Keratinocyte (primary cell): Measurements from ENCODE around the gene QSOX2.

Source experiments
- EZH2 ChIP-seq: IDR thresholded peaks from one replicate; pipeline ENCODE4 v1.6.1; 2012; ENCODE audit warnings: inconsistent platforms, mild to moderate bottlenecking, low read length, moderate library complexity
- TF ChIP-seq, protein P1 (sequence below), 3 experiments: IDR thresholded peaks in 1 of 3; conservative IDR thresholded peaks in 1 of 3; optimal IDR thresholded peaks in 1 of 3; 2 replicates in 2 of 3; 3 replicates in 1 of 3; pipeline versions ENCODE3 to v1.5.1; 2011; ENCODE audit warnings: low read length in 3 of 3, mild to moderate bottlenecking in 3 of 3, moderate library complexity in 2 of 3, control low read depth in 1 of 3, inconsistent platforms in 1 of 3; ENCODE audit not compliant: insufficient read depth in 2 of 3; ENCODE audit errors: extremely low read depth in 1 of 3

DNA sequence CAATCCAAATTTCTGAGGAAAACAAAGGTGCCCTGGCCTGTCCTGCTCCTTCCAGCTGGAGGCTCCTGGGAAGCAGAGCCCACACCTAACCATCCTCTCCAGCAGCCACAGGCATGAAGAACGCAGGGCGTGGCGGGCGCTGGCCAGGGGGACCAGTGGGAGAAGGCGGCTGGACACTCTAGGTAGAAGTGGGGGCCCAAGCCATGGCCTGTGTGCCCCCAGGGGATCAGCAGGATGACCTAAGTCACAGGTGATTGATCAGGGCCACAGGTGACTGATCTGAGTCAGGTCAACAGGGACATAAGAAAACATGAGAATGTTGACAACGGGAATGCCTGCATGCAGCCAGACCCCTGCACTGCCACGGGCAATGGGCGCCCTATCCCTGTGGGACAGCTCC is 3.4 kb downstream of the QSOX2 start:
- TF ChIP-seq EZH2 = no peak
- TF ChIP-seq, protein P1, sequence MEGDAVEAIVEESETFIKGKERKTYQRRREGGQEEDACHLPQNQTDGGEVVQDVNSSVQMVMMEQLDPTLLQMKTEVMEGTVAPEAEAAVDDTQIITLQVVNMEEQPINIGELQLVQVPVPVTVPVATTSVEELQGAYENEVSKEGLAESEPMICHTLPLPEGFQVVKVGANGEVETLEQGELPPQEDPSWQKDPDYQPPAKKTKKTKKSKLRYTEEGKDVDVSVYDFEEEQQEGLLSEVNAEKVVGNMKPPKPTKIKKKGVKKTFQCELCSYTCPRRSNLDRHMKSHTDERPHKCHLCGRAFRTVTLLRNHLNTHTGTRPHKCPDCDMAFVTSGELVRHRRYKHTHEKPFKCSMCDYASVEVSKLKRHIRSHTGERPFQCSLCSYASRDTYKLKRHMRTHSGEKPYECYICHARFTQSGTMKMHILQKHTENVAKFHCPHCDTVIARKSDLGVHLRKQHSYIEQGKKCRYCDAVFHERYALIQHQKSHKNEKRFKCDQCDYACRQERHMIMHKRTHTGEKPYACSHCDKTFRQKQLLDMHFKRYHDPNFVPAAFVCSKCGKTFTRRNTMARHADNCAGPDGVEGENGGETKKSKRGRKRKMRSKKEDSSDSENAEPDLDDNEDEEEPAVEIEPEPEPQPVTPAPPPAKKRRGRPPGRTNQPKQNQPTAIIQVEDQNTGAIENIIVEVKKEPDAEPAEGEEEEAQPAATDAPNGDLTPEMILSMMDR (optimal IDR thresholded peaks at IDR 0.05 in 1 of 3, IDR thresholded peaks at IDR 0.05 in 1 of 3, conservative IDR thresholded peaks at IDR 0.05 in 1 of 3; ENCODE audit: extremely low read depth in 1 of 3, insufficient read depth in 2 of 3, low read length in 3 of 3) = no peak
